Measurements from ENCODE around the gene ZNF695.

The ZNF695 gene

GRCh38 chr1:246954126-246954525, 53.7 kb downstream of the ZNF695 start:
- DNase-seq, result no peak

GRCh38 chr1:246951413-246951812, 56.4 kb downstream of the ZNF695 start:
- DNase-seq, result no peak

GRCh38 chr1:246949956-246950355, 57.9 kb downstream of the ZNF695 start:
- DNase-seq, result no peak

- peak in 11 of 14 donors; percentile 3 to 72 (median 20) for DNase-seq
Observed at GRCh38 chr1:246947255-246947654, 60.6 kb downstream of the ZNF695 start.

GRCh38 chr1:246946366-246946765, 61.5 kb downstream of the ZNF695 start:
- peak in 1 of 14 donors; percentile 28 for DNase-seq

All from C1 segment of cervical spinal cord (tissue), 14 donors.